ENCODE measurements around the gene SLC23A1.

SLC23A1 gene

DNA sequence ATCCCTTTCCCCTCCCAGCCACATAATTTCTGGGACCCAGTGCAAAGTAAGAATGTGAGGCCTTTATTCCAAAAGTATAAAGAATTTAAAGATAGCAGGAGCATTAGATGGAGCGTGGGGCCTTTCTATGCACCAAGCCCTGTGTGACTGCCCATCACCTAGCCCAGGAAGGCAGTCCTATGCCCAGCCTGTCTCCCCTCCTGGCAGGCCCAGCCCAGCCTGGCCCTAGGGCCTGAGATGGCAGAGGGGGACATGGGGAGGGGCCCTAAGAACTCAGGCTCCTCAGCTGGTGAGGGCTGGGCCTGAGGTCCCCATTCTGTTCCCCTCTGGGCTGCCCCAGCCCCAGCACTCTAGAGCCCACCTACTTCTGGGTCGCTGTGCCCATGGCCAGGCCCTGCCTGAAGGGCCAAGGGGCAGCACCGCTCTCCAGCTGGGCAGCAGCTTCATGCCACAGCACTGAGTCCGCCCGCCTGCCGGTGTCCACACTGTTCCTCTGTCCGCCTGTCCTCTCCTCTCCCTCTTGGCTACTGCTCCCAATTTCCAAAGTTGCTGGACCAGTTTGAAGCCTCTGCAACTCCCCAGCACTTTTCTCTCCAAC, 995 bp upstream of the SLC23A1 start:
- no peaks in the 10 kb centered on the region for H3K9me3 ChIP-seq
- no peak for DNase-seq
- no peaks in the 10 kb centered on the region for H3K27me3 ChIP-seq
- H3K27ac ChIP-seq: peak overlapping the region in 1 of 2 donors; percentile 61
- peaks cover 0 to 20% (median 9%) of the 10 kb centered on the region in 4 donors for H3K4me1 ChIP-seq
- H3K36me3 ChIP-seq: no peaks in the 10 kb centered on the region
- intact Hi-C loops (cut with DNase I; ENCODE audit: low total_unique reads): no loop called here
- no peak for TF ChIP-seq CTCF (IDR thresholded peaks at IDR 0.05)
- H3K4me3 ChIP-seq: no peak overlapping the region

DNA sequence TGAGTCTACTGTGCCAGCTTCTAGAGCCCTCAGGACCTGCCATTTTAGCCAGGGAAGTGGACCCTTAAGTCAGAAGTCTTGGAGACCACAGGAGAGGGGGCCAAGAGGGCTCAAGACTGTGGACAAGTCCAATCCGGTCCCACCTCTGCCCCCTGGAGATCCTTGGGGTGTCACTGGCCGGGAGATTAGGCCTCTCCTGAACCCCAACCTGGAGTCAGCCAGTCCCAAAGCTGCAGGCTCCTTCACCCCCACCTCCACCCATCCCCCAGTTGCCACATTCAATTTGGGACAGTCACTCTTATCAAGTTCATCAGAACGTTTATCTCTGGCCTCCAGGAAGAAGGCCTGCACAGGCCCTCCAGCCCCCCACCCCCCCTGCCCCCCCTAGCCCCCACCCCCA, 290 bp downstream of the SLC23A1 start:
- TF ChIP-seq CTCF (IDR thresholded peaks at IDR 0.05): no peak
- Histone ChIP-seq H3K4me3 (no peak overlapping the region), H3K36me3 (peaks cover 0 to 7% (median 0%) of the 10 kb centered on the region in 3 donors), H3K27me3 (no peaks in the 10 kb centered on the region), H3K9me3 (no peaks in the 10 kb centered on the region), H3K27ac (no peak overlapping the region), H3K4me1 (peaks cover 0 to 13% (median 5%) of the 10 kb centered on the region in 4 donors)
- intact Hi-C loops (cut with DNase I; ENCODE audit: low total_unique reads): no loop called here
- peak in 1 of 2 donors; percentile 53 for DNase-seq

DNA sequence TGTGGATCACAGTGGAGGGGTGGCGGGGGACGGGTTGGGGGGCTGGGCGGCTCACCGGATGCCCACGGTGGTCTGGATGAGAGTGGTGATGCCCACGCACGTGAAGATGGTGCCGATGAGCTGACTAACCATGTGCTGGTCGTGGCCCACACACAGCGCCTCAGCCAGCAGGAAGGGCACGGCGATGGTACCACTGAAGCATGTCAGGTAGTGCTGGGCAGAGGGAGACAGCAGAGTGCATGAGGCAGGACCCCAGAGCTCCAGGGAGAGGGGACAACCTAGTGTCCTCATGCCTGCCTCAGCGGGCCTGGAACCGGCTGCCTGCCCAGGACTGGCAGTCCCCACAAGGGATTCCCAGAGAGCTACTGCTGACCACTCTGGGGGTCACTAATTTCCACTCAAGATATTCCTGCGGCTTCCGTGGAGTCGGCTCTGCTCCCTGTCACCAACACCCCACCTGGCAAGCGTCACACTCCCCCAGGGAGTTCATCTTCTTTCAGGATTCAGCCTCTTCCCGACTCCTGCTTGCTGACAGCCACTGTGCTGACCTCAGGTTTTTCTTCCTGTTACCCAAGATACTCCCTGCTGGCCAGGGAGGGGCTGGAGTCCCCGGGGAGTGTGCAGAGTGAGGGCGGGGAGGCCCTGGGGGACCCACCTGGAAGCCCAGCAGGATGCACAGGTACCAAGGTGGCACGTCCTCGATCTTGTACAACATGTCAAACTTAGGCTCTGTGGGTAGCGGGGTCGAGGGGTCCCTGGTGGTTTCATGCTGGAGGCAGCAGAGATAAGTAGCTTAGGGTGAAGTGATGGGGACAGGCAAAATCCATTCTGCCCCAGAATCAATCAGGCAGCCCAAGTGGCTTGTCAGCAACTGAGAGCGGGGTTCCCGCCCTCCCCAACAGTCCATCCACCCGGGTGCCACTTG, 998 bp downstream of the SLC23A1 start:
- TF ChIP-seq CTCF (IDR thresholded peaks at IDR 0.05): no peak
- Histone ChIP-seq H3K9me3 (no peaks in the 10 kb centered on the region), H3K27ac (no peak overlapping the region), H3K4me3 (no peak overlapping the region), H3K4me1 (peaks cover 0 to 13% (median 5%) of the 10 kb centered on the region in 4 donors), H3K36me3 (peaks cover 0 to 8% (median 0%) of the 10 kb centered on the region in 3 donors), H3K27me3 (no peaks in the 10 kb centered on the region)
- peak in 1 of 2 donors; percentile 60 for DNase-seq
- intact Hi-C loops (cut with DNase I; ENCODE audit: low total_unique reads): no loop called here

DNA sequence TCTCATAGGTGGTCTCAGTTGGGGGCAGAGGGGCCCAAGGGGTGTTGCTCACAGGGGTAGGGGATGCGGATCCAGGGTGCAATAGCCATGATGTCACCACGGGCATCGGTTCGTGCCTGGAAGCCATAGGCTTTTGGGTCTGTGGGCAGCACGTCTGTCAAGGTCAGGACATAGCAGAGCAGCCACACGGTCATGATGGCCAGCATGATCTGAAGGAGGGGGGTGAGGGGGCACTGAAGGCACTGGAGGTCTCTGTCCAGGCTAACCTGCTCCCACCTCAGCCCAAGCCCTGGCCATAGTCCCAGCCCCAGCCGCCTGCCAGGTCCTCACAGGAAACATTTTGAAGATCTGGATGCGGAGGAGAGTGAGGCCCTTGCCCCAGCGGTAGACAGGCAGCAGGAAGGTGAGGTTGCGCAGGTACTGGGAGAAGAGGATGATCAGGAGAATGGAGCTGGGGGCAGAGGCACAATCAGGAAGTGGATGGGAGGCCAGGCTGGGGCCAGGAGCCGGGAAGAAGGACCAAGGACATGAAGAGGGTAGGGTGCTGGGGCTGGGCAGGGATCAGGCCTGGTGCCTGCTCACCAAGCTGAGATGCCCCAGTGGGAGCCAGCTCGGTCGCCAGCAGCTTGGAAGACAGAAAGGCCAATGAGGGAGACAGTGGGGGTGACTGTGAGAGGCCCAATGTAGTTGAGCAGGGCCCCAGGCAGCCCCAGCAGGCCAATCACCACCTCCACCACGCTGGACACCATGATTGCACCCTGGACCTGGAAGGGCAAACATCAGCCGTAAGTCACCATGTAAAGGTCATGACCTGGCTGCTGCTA, 3.3 kb downstream of the SLC23A1 start:
- intact Hi-C loops (cut with DNase I; ENCODE audit: low total_unique reads): no loop called here
- Histone ChIP-seq H3K9me3 (no peaks in the 10 kb centered on the region), H3K27ac (no peak overlapping the region), H3K27me3 (no peaks in the 10 kb centered on the region), H3K36me3 (peaks cover 0 to 16% (median 0%) of the 10 kb centered on the region in 3 donors), H3K4me1 (peaks cover 0 to 8% (median 4%) of the 10 kb centered on the region in 4 donors), H3K4me3 (no peak overlapping the region)
- no peak for TF ChIP-seq CTCF (IDR thresholded peaks at IDR 0.05)
- DNase-seq: peak in 1 of 2 donors; percentile 52

- Histone ChIP-seq H3K9me3 (no peaks in the 10 kb centered on the region), H3K27me3 (no peaks in the 10 kb centered on the region), H3K36me3 (peaks cover 0 to 21% (median 0%) of the 10 kb centered on the region in 3 donors), H3K4me3 (no peak overlapping the region), H3K27ac (no peak overlapping the region), H3K4me1 (peaks cover 0 to 2% (median 0%) of the 10 kb centered on the region in 4 donors)
- TF ChIP-seq CTCF (IDR thresholded peaks at IDR 0.05): no peak
- DNase-seq: no peak
- intact Hi-C loops (cut with DNase I; ENCODE audit: low total_unique reads): no loop called here
Measured at GRCh38 chr5:139378941-139379361, 4.1 kb downstream of the SLC23A1 start.
